ENCODE measurements around the gene ABI2.

The ABI2 gene

GRCh38 chr2:203432811-203433210 is 104.6 kb downstream of the ABI2 start:
- no peak for DNase-seq

- DNase-seq = no peak
Observed at GRCh38 chr2:203436496-203436895, 108.3 kb downstream of the ABI2 start.

GRCh38 chr2:203437511-203437910 is 109.3 kb downstream of the ABI2 start:
- no peak for DNase-seq

GRCh38 chr2:203438528-203438927 is 110.3 kb downstream of the ABI2 start:
- no peak for DNase-seq

- no peak for DNase-seq
Observed at GRCh38 chr2:203440671-203441070, 112.5 kb downstream of the ABI2 start.

- DNase-seq = no peak
Observed at GRCh38 chr2:203441463-203441862, 113.3 kb downstream of the ABI2 start.

GRCh38 chr2:203442463-203442862 is 114.3 kb downstream of the ABI2 start:
- DNase-seq = no peak

- DNase-seq = no peak
Observed at GRCh38 chr2:203444738-203445137, 116.5 kb downstream of the ABI2 start.

GRCh38 chr2:203446071-203446481 is 117.9 kb downstream of the ABI2 start:
- no peak for DNase-seq

GRCh38 chr2:203446780-203447179 is 118.6 kb downstream of the ABI2 start:
- DNase-seq = no peak

- no peak for DNase-seq
Observed at GRCh38 chr2:203450561-203450960, 122.4 kb downstream of the ABI2 start.

- DNase-seq = no peak
Observed at GRCh38 chr2:203451011-203451410, 122.8 kb downstream of the ABI2 start.

- DNase-seq = no peak
Observed at GRCh38 chr2:203451689-203452088, 123.5 kb downstream of the ABI2 start.

GRCh38 chr2:203453858-203454451 is 125.8 kb downstream of the ABI2 start:
- peak; percentile 6 for DNase-seq

- DNase-seq = no peak
Observed at GRCh38 chr2:203455209-203455608, 127.0 kb downstream of the ABI2 start.

GRCh38 chr2:203461746-203462145 is 133.6 kb downstream of the ABI2 start:
- no peak for DNase-seq

GRCh38 chr2:203462308-203462707 is 134.1 kb downstream of the ABI2 start:
- DNase-seq = no peak

GRCh38 chr2:203463266-203463678 is 135.1 kb downstream of the ABI2 start:
- DNase-seq = no peak

GRCh38 chr2:203469546-203469945 is 141.4 kb downstream of the ABI2 start:
- no peak for DNase-seq

- DNase-seq = no peak
Observed at GRCh38 chr2:203470371-203470770, 142.2 kb downstream of the ABI2 start.

- no peak for DNase-seq
Observed at GRCh38 chr2:203471323-203471722, 143.1 kb downstream of the ABI2 start.

GRCh38 chr2:203476881-203477280 is 148.7 kb downstream of the ABI2 start:
- DNase-seq = no peak

- DNase-seq = no peak
Observed at GRCh38 chr2:203480623-203481022, 152.4 kb downstream of the ABI2 start.

GRCh38 chr2:203484266-203485112 is 156.3 kb downstream of the ABI2 start:
- DNase-seq = peak; percentile 45

GRCh38 chr2:203489531-203489930 is 161.3 kb downstream of the ABI2 start:
- no peak for DNase-seq
